GM04503 (cell line): ENCODE measurements around the gene IPO13.

ENCODE experiments used
- DNase-seq: peaks from one replicate; pipeline ENCODE4 v3.0.0-alpha.2; 2012; ENCODE audit warnings: low read depth

The IPO13 gene

GRCh38 chr1:43990271-43991199 lies 43.8 kb downstream of the IPO13 start:
- DNase-seq = no peak

GRCh38 chr1:43991200-43991475 lies 44.4 kb downstream of the IPO13 start:
- DNase-seq = no peak

- peak; percentile 48 for DNase-seq
Measured at GRCh38 chr1:43991476-43992231, 44.9 kb downstream of the IPO13 start, which contains the start of gene CCDC24. Gene CCDC24, plus strand, starts transcription at chr1:43991599. Its CDS starts 280 bp downstream, at chr1:43991879.

- DNase-seq = no peak
Measured at GRCh38 chr1:43992232-43992995, 45.7 kb downstream of the IPO13 start.

GRCh38 chr1:43993206-43993914 lies 46.6 kb downstream of the IPO13 start:
- DNase-seq = no peak

- no peak for DNase-seq
Measured at GRCh38 chr1:43994071-43994470, 47.3 kb downstream of the IPO13 start.

GRCh38 chr1:43994794-43995790 lies 48.3 kb downstream of the IPO13 start:
- no peak for DNase-seq

- no peak for DNase-seq
Measured at GRCh38 chr1:43995984-43996732, 49.4 kb downstream of the IPO13 start.

GRCh38 chr1:43996733-43997115 lies 50.0 kb downstream of the IPO13 start:
- DNase-seq = no peak

- no peak for DNase-seq
Measured at GRCh38 chr1:43997295-43997999, 50.7 kb downstream of the IPO13 start.

- no peak for DNase-seq
Measured at GRCh38 chr1:43998000-43998378, 51.2 kb downstream of the IPO13 start.

GRCh38 chr1:43999455-43999854 lies 52.7 kb downstream of the IPO13 start:
- no peak for DNase-seq

- DNase-seq = no peak
Measured at GRCh38 chr1:44000122-44000665, 53.4 kb downstream of the IPO13 start.

- no peak for DNase-seq
Measured at GRCh38 chr1:44002165-44002564, 55.4 kb downstream of the IPO13 start.

GRCh38 chr1:44002606-44003157 lies 55.9 kb downstream of the IPO13 start:
- DNase-seq = no peak

- no peak for DNase-seq
Measured at GRCh38 chr1:44008259-44008658, 61.5 kb downstream of the IPO13 start.

GRCh38 chr1:44010935-44011471 lies 64.3 kb downstream of the IPO13 start:
- DNase-seq = no peak

- no peak for DNase-seq
Measured at GRCh38 chr1:44012404-44012803, 65.7 kb downstream of the IPO13 start.
